OCI-LY1 (cell line): ENCODE results near the gene STEAP1B.

Source experiments
- CTCF ChIP-seq: fragments of 200-600 bp; sonication (generic), shearing (Covaris generic); IDR thresholded peaks from 2 replicates; pipeline ENCODE4 v1.5.1; 2017; ENCODE audit warnings: mild to moderate bottlenecking, antibody characterized with exemption, low read length, moderate library complexity, mixed read lengths
- EZH2 ChIP-seq: fragments of 200-600 bp; sonication (generic), shearing (Covaris generic); IDR thresholded peaks from 2 replicates; pipeline ENCODE4 v1.8.0; 2017; ENCODE audit warnings: borderline replicate concordance, mixed run types, mild to moderate bottlenecking, antibody characterized with exemption, low read length, moderate library complexity, mixed read lengths

DNA sequence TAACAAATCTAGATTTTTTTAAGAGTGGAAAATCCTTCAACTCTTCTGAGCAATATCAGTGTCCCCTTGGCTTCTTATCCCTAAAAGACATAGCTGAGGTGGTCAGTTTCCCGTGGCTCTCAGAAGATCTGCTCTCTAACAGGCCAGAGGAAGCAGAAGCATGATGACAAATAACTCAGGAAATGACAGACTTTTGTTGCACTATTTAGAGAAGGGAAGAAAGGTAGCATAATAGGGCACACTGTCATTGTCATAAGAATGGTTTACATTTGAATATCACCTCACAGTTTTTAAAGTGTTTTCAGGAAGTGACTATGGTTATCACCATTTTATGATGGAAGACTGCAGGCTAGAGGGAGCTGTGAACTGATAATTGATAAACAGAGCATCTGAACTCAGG lies 109.5 kb downstream of the STEAP1B start:
- no peak for TF ChIP-seq CTCF
- no peak for TF ChIP-seq EZH2
